Activated T-cell treated with anti-CD3 and anti-CD28 coated beads for 24 hours (primary cell): ENCODE results near the gene COL9A1.

Experiments used
- DNase-seq: peaks from one replicate; pipeline ENCODE4 v3.0.0-alpha.2; 2020; ENCODE audit warnings: low read depth

The COL9A1 gene

GRCh38 chr6:70171236-70171635, 131.6 kb downstream of the COL9A1 start:
- DNase-seq, result no peak

- DNase-seq, result no peak
Observed at GRCh38 chr6:70168681-70169377, 134.1 kb downstream of the COL9A1 start.
